WTC11 (cell line): ENCODE results near the gene AIDA. TPM values are rescaled to one million over a fixed set of nuclear protein-coding genes. Genes with fewer than 3 reads are reported as not detected.
A peak's percentile ranks its signal among the peaks of the same experiment; 100 is the strongest.

ENCODE experiments used
- ATAC-seq: fragments of 200-7000 bp; cut with Tn5 transposase; 2 replicates; pipeline ENCODE4 v1.10.0; 2021; ENCODE audit warnings: mild to moderate bottlenecking, moderate library complexity
- CTCF ChIA-PET: fragments of 300-600 bp; sonication (Branson Sonifier 250); formaldehyde crosslinking; loops from one replicate; lab custom pipeline; 2021; ENCODE audit warnings: antibody characterized with exemption; lab: Charles Lee
- POLR2A ChIA-PET: fragments of 350-600 bp; sonication (Branson Sonifier 250); formaldehyde crosslinking; loops from one replicate; lab custom pipeline; 2021; ENCODE audit warnings: antibody characterized with exemption; lab: Charles Lee
- DNase-seq: peaks from one replicate; pipeline ENCODE4 v3.0.0; 2021; ENCODE audit warnings: low spot score
- H3K27ac Mint-ChIP-seq: 2 replicates; pipeline ENCODE4 v1.8.0; 2021; ENCODE audit warnings: mixed read lengths
- H3K27me3 Mint-ChIP-seq: 2 replicates; pipeline ENCODE4 v1.8.0; 2021; ENCODE audit warnings: low read depth, mild to moderate bottlenecking, moderate library complexity, mixed read lengths
- H3K36me3 Mint-ChIP-seq: 2 replicates; pipeline ENCODE4 v1.8.0; 2021; ENCODE audit warnings: mixed read lengths
- H3K4me1 Mint-ChIP-seq: 2 replicates; pipeline ENCODE4 v1.8.0; 2022; ENCODE audit warnings: mixed read lengths
- H3K4me3 Mint-ChIP-seq: 2 replicates; pipeline ENCODE4 v1.8.0; 2021; ENCODE audit warnings: mild to moderate bottlenecking, moderate library complexity, mixed read lengths
- H3K9me3 Mint-ChIP-seq: 2 replicates; pipeline ENCODE4 v1.8.0; 2021; ENCODE audit warnings: mixed read lengths
- AR ChIP-seq: fragments of 250-450 bp; sonication (Bioruptor Pico); IDR thresholded peaks from 2 replicates; pipeline ENCODE4 v1.9.0; 2021; ENCODE audit warnings: mild to moderate bottlenecking
- CREM ChIP-seq: sonication (generic); formaldehyde crosslinking; IDR thresholded peaks from 2 replicates; pipeline ENCODE4 v1.8.1; 2022; ENCODE audit warnings: mild to moderate bottlenecking, missing genetic modification reagents, moderate library complexity
- E2F1 ChIP-seq: sonication (generic); formaldehyde crosslinking; IDR thresholded peaks from 2 replicates; pipeline ENCODE4 v1.8.0; 2022; ENCODE audit warnings: mild to moderate bottlenecking, missing genetic modification reagents
- ELF4 ChIP-seq: sonication (generic); formaldehyde crosslinking; IDR thresholded peaks from 2 replicates; pipeline ENCODE4 v1.8.1; 2022; ENCODE audit warnings: low read depth, mild to moderate bottlenecking, moderate library complexity, missing genetic modification reagents
- ESRRA ChIP-seq: sonication (generic); formaldehyde crosslinking; IDR thresholded peaks from 2 replicates; pipeline ENCODE4 v1.8.1; 2022; ENCODE audit warnings: mild to moderate bottlenecking, missing genetic modification reagents, borderline replicate concordance
- FOXJ3 ChIP-seq: sonication (generic); formaldehyde crosslinking; IDR thresholded peaks from 2 replicates; pipeline ENCODE4 v1.9.0; 2021; ENCODE audit warnings: missing genetic modification reagents, mild to moderate bottlenecking, borderline replicate concordance
- FOXK1 ChIP-seq: sonication (generic); formaldehyde crosslinking; IDR thresholded peaks from 2 replicates; pipeline ENCODE4 v1.8.0; 2022; ENCODE audit warnings: mild to moderate bottlenecking, moderate library complexity, missing genetic modification reagents
- HMGA2 ChIP-seq: fragments of 250-450 bp; sonication (Bioruptor Pico); IDR thresholded peaks from 2 replicates; pipeline ENCODE4 v1.4.0; 2021; ENCODE audit warnings: mild to moderate bottlenecking, moderate library complexity
- IRF2 ChIP-seq: sonication (generic); formaldehyde crosslinking; IDR thresholded peaks from 2 replicates; pipeline ENCODE4 v1.8.0; 2022; ENCODE audit warnings: low read depth, missing genetic modification reagents, borderline replicate concordance
- MXD4 ChIP-seq: fragments of 250-450 bp; sonication (Bioruptor Pico); IDR thresholded peaks from 2 replicates; pipeline ENCODE4 v1.8.0; 2021; ENCODE audit warnings: mild to moderate bottlenecking, moderate library complexity, borderline replicate concordance
- NFYB ChIP-seq: sonication (generic); formaldehyde crosslinking; conservative IDR thresholded peaks from 2 replicates; pipeline ENCODE4 v1.8.0; 2022; ENCODE audit warnings: low read depth, missing genetic modification reagents
- NR1H2 ChIP-seq: sonication (generic); formaldehyde crosslinking; IDR thresholded peaks from 2 replicates; pipeline ENCODE4 v1.9.0; 2021; ENCODE audit warnings: mild to moderate bottlenecking, moderate library complexity, missing genetic modification reagents
- OVOL2 ChIP-seq: fragments of 250-450 bp; sonication (Bioruptor Pico); IDR thresholded peaks from 2 replicates; pipeline ENCODE4 v1.9.0; 2021; ENCODE audit warnings: mild to moderate bottlenecking, borderline replicate concordance
- PREB ChIP-seq: sonication (generic); formaldehyde crosslinking; IDR thresholded peaks from 2 replicates; pipeline ENCODE4 v1.8.1; 2022; ENCODE audit warnings: mild to moderate bottlenecking, missing genetic modification reagents, moderate library complexity, borderline replicate concordance
- TCF7 ChIP-seq: sonication (generic); formaldehyde crosslinking; IDR thresholded peaks from 2 replicates; pipeline ENCODE4 v1.8.0; 2022; ENCODE audit warnings: mild to moderate bottlenecking, low read depth, missing genetic modification reagents, moderate library complexity
- TEAD1 ChIP-seq: sonication (generic); formaldehyde crosslinking; IDR thresholded peaks from 2 replicates; pipeline ENCODE4 v1.8.0; 2022; ENCODE audit warnings: mild to moderate bottlenecking, missing genetic modification reagents
- ZNF232 ChIP-seq: sonication (generic); formaldehyde crosslinking; IDR thresholded peaks from 2 replicates; pipeline ENCODE4 v1.8.0; 2022; ENCODE audit warnings: mild to moderate bottlenecking, missing genetic modification reagents
- ZNF317 ChIP-seq: sonication (generic); formaldehyde crosslinking; IDR thresholded peaks from 2 replicates; pipeline ENCODE4 v1.8.1; 2023; ENCODE audit warnings: low read depth, mild to moderate bottlenecking, moderate library complexity, missing genetic modification reagents, borderline replicate concordance
- ZNF396 ChIP-seq: fragments of 250-450 bp; sonication (Bioruptor Pico); IDR thresholded peaks from 2 replicates; pipeline ENCODE4 v1.8.0; 2021; ENCODE audit warnings: mild to moderate bottlenecking, moderate library complexity, borderline replicate concordance
- total RNA-seq: library from RNA; stranded (reverse); gene quantifications from 3 replicates; pipeline ENCODE4 v1.2.3, GENCODE V29; 2021
- TF ChIP-seq, protein P1 (sequence below): sonication (generic); formaldehyde crosslinking; IDR thresholded peaks from 2 replicates; pipeline ENCODE4 v1.8.0; 2022; ENCODE audit warnings: missing genetic modification reagents
- TF ChIP-seq, protein P2 (sequence below): sonication (generic); formaldehyde crosslinking; IDR thresholded peaks from 2 replicates; pipeline ENCODE4 v1.8.1; 2023; ENCODE audit warnings: mild to moderate bottlenecking, missing genetic modification reagents
- TF ChIP-seq, protein P3 (sequence below): sonication (generic); formaldehyde crosslinking; IDR thresholded peaks from 2 replicates; pipeline ENCODE4 v1.8.1; 2022; ENCODE audit warnings: mild to moderate bottlenecking, moderate library complexity, missing genetic modification reagents
- TF ChIP-seq, protein P4 (sequence below): sonication (generic); formaldehyde crosslinking; conservative IDR thresholded peaks from 2 replicates; pipeline ENCODE4 v1.8.1; 2022; ENCODE audit warnings: mild to moderate bottlenecking, missing genetic modification reagents

AIDA gene
- total RNA-seq, 1 experiment from 2014 or later, result 81.2 TPM

GRCh38 chr1:222644636-222644980 is 67.7 kb downstream of the AIDA start (continued):
- TF ChIP-seq, protein P1, sequence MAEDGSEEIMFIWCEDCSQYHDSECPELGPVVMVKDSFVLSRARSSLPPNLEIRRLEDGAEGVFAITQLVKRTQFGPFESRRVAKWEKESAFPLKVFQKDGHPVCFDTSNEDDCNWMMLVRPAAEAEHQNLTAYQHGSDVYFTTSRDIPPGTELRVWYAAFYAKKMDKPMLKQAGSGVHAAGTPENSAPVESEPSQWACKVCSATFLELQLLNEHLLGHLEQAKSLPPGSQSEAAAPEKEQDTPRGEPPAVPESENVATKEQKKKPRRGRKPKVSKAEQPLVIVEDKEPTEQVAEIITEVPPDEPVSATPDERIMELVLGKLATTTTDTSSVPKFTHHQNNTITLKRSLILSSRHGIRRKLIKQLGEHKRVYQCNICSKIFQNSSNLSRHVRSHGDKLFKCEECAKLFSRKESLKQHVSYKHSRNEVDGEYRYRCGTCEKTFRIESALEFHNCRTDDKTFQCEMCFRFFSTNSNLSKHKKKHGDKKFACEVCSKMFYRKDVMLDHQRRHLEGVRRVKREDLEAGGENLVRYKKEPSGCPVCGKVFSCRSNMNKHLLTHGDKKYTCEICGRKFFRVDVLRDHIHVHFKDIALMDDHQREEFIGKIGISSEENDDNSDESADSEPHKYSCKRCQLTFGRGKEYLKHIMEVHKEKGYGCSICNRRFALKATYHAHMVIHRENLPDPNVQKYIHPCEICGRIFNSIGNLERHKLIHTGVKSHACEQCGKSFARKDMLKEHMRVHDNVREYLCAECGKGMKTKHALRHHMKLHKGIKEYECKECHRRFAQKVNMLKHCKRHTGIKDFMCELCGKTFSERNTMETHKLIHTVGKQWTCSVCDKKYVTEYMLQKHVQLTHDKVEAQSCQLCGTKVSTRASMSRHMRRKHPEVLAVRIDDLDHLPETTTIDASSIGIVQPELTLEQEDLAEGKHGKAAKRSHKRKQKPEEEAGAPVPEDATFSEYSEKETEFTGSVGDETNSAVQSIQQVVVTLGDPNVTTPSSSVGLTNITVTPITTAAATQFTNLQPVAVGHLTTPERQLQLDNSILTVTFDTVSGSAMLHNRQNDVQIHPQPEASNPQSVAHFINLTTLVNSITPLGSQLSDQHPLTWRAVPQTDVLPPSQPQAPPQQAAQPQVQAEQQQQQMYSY (CRISPR knock-in tag), result no peak
- TF ChIP-seq, all 79 proteins: peak for 0

DNA sequence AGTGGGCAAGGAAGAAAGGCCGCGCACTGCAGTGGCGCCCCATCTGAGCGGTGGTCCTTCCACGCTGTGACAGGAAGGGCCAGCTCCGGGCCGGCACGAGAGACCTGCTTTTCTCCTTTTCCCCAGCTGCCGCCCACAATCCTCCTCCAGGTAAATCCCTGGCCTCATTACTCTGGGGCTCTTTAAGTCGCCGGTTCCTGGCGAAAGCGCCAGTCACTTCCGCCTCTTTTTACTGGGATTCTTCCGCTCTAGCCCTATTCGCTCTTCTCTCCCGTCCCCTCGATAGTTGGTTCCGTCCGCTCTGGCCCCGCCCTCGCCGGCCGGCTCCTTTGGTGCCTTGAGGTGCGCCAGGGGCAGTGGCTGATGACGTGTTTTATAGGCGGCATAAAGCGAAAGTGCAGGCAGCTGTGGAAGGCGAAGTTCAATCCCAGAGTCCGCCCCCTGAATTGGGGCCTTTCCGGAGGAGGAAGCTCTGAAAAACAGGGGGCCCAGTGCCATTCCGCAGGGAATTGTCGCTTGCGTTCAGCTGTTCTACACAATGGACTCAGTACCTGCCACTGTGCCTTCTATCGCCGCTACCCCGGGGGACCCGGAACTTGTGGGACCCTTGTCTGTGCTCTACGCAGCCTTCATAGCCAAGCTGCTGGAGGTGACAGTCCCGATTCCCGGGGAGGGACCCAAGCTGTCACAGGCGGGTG is 68.2 kb downstream of the AIDA start:
- DNase-seq, result peak; percentile 99
- H3K27me3 Mint-ChIP-seq, result no peaks in the 10 kb centered on the region
- H3K4me1 Mint-ChIP-seq, result peaks cover 13% of the 10 kb centered on the region
- no peaks in the 10 kb centered on the region for H3K9me3 Mint-ChIP-seq
- peak overlapping the region; percentile 97 for H3K4me3 Mint-ChIP-seq
- CTCF ChIA-PET, result interaction anchor here (1.9 to 3.3 kb wide), 2 partner anchors 10 to 179 kb away, joined by 7 to 28 read pairs; no protein-coding TSS in a partner anchor
- ATAC-seq, result peak; percentile 96
- POLR2A ChIA-PET, result interaction anchor here (0.6 to 1.9 kb wide), 5 partner anchors 10 to 69 kb away, joined by 3 to 7 read pairs (median 4); partner anchors contain the start of genes AIDA, BROX and TAF1A
- H3K27ac Mint-ChIP-seq, result peak overlapping the region; percentile 97
- H3K36me3 Mint-ChIP-seq, result peaks cover 18% of the 10 kb centered on the region
- TF ChIP-seq TEAD1 (CRISPR knock-in tag) (peak; percentile 74; the same call in 1 of the 2 replicates), ZNF396 (no peak), AR (CRISPR knock-in tag) (no peak), E2F1 (no peak), NFYB (no peak), NR1H2 (CRISPR knock-in tag) (no peak), TCF7 (CRISPR knock-in tag) (no peak), IRF2 (CRISPR knock-in tag) (no peak), PREB (CRISPR knock-in tag) (no peak), MXD4 (CRISPR knock-in tag) (no peak), CREM (CRISPR knock-in tag) (peak; percentile 98), FOXK1 (CRISPR knock-in tag) (peak; percentile 81), HMGA2 (CRISPR knock-in tag) (no peak), ELF4 (CRISPR knock-in tag) (no peak), ESRRA (CRISPR knock-in tag) (no peak), FOXJ3 (no peak), OVOL2 (CRISPR knock-in tag) (no peak), ZNF317 (CRISPR knock-in tag) (no peak), ZNF232 (CRISPR knock-in tag) (no peak)
- TF ChIP-seq, protein P2, sequence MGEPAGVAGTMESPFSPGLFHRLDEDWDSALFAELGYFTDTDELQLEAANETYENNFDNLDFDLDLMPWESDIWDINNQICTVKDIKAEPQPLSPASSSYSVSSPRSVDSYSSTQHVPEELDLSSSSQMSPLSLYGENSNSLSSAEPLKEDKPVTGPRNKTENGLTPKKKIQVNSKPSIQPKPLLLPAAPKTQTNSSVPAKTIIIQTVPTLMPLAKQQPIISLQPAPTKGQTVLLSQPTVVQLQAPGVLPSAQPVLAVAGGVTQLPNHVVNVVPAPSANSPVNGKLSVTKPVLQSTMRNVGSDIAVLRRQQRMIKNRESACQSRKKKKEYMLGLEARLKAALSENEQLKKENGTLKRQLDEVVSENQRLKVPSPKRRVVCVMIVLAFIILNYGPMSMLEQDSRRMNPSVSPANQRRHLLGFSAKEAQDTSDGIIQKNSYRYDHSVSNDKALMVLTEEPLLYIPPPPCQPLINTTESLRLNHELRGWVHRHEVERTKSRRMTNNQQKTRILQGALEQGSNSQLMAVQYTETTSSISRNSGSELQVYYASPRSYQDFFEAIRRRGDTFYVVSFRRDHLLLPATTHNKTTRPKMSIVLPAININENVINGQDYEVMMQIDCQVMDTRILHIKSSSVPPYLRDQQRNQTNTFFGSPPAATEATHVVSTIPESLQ, result no peak
- TF ChIP-seq, protein P3, sequence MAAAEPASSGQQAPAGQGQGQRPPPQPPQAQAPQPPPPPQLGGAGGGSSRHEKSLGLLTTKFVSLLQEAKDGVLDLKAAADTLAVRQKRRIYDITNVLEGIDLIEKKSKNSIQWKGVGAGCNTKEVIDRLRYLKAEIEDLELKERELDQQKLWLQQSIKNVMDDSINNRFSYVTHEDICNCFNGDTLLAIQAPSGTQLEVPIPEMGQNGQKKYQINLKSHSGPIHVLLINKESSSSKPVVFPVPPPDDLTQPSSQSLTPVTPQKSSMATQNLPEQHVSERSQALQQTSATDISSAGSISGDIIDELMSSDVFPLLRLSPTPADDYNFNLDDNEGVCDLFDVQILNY (CRISPR knock-in tag), result no peak
- TF ChIP-seq, protein P4, sequence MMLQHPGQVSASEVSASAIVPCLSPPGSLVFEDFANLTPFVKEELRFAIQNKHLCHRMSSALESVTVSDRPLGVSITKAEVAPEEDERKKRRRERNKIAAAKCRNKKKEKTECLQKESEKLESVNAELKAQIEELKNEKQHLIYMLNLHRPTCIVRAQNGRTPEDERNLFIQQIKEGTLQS, result no peak
